CD14-positive monocyte (primary cell): ENCODE results near the gene ADAMTSL1. TPM values are rescaled to one million over a fixed set of nuclear protein-coding genes. Genes with fewer than 3 reads are reported as not detected.

Experiments
- DNase-seq, 3 donors: peaks; one replicate each; pipeline ENCODE4 v3.0.0-alpha.2; 2011 to 2022
- H2AFZ ChIP-seq: 2 replicates; pipeline ENCODE4 v1.6.0; 2012; ENCODE audit warnings: mild to moderate bottlenecking, low read depth, low read length, inconsistent platforms; ENCODE audit not compliant: insufficient read depth, poor library complexity, severe bottlenecking
- H3K27ac ChIP-seq, 2 donors: 1 replicate in 1 of 2; 2 replicates in 1 of 2; pipeline ENCODE4 v1.5.1; 2012 to 2013; ENCODE audit warnings: low read length in 2 of 2, control low read depth in 1 of 2, inconsistent platforms in 1 of 2, low read depth in 1 of 2, mild to moderate bottlenecking in 1 of 2
- H3K27me3 ChIP-seq, 2 donors: one replicate each; pipeline versions ENCODE4 v1.6.0 to v1.6.1; 2011 to 2013; ENCODE audit warnings: low read length in 2 of 2; ENCODE audit not compliant: control insufficient read depth in 2 of 2, insufficient read depth in 2 of 2
- H3K36me3 ChIP-seq, 2 donors: replicated peaks in 1 of 2; 1 replicate in 1 of 2; 2 replicates in 1 of 2; pipeline versions ENCODE4 v1.5.1 to v1.6.1; 2012 to 2013; ENCODE audit warnings: low read length in 2 of 2, control low read depth in 1 of 2, inconsistent platforms in 1 of 2, mild to moderate bottlenecking in 1 of 2; ENCODE audit not compliant: insufficient read depth in 2 of 2, control insufficient read depth in 1 of 2
- H3K4me1 ChIP-seq, 2 donors: 1 replicate in 1 of 2; 2 replicates in 1 of 2; pipeline versions ENCODE4 v1.5.1 to v1.6.1; 2012 to 2013; ENCODE audit warnings: low read length in 2 of 2, control low read depth in 1 of 2, inconsistent platforms in 1 of 2, mild to moderate bottlenecking in 1 of 2, moderate library complexity in 1 of 2; ENCODE audit not compliant: insufficient read depth in 2 of 2, control insufficient read depth in 1 of 2
- H3K4me2 ChIP-seq: replicated peaks from 2 replicates; pipeline ENCODE3; 2012; ENCODE audit warnings: low read length, moderate library complexity, mild to moderate bottlenecking; ENCODE audit not compliant: poor library complexity, severe bottlenecking; ENCODE audit errors: extremely low read depth
- H3K4me3 ChIP-seq, 3 experiments: fragments of 200-600 bp in 1 of 3; sonication (generic) in 1 of 3; replicated peaks in 1 of 3; 1 replicate in 2 of 3; 2 replicates in 1 of 3; pipeline ENCODE4 v1.5.1; 2011 to 2013; ENCODE audit warnings: low read length in 3 of 3, mild to moderate bottlenecking in 3 of 3, control low read depth in 2 of 3, low read depth in 2 of 3, inconsistent platforms in 1 of 3, moderate library complexity in 1 of 3
- H3K79me2 ChIP-seq: 2 replicates; pipeline ENCODE4 v1.6.0; 2012; ENCODE audit warnings: mild to moderate bottlenecking, control low read depth, inconsistent platforms, low read length, moderate library complexity; ENCODE audit not compliant: insufficient read depth
- H3K9ac ChIP-seq: 2 replicates; pipeline ENCODE4 v1.6.0; 2017; ENCODE audit warnings: low read length, mild to moderate bottlenecking; ENCODE audit not compliant: insufficient read depth, poor library complexity, severe bottlenecking
- H3K9me3 ChIP-seq, 2 donors: replicated peaks in 1 of 2; 1 replicate in 1 of 2; 2 replicates in 1 of 2; pipeline versions ENCODE4 v1.5.1 to v1.6.1; 2012 to 2013; ENCODE audit warnings: low read length in 2 of 2, control low read depth in 1 of 2; ENCODE audit not compliant: control insufficient read depth in 1 of 2, insufficient read depth in 1 of 2
- H4K20me1 ChIP-seq: 2 replicates; pipeline ENCODE4 v1.6.0; 2012; ENCODE audit warnings: mild to moderate bottlenecking, low read length, control low read depth, moderate library complexity; ENCODE audit not compliant: insufficient read depth
- H3K27ac Mint-ChIP-seq, 7 donors: one replicate each; pipeline ENCODE4 v1.8.0; 2020; ENCODE audit warnings: mild to moderate bottlenecking in 7 of 7, mixed read lengths in 7 of 7, moderate library complexity in 6 of 7, inconsistent platforms in 2 of 7
- H3K27me3 Mint-ChIP-seq, 3 donors: one replicate each; pipeline ENCODE4 v1.8.0; 2021 to 2022; ENCODE audit warnings: low read depth in 3 of 3, mild to moderate bottlenecking in 3 of 3, mixed read lengths in 3 of 3, moderate library complexity in 3 of 3, inconsistent platforms in 1 of 3
- H3K36me3 Mint-ChIP-seq, 2 donors: one replicate each; pipeline ENCODE4 v1.8.0; 2020; ENCODE audit warnings: mixed read lengths in 2 of 2, inconsistent platforms in 1 of 2, mild to moderate bottlenecking in 1 of 2
- H3K4me1 Mint-ChIP-seq: one replicate; pipeline ENCODE4 v1.8.0; 2020; ENCODE audit warnings: mild to moderate bottlenecking, mixed read lengths
- H3K4me3 Mint-ChIP-seq, 2 donors: one replicate each; pipeline ENCODE4 v1.8.0; 2020; ENCODE audit warnings: mild to moderate bottlenecking in 2 of 2, mixed read lengths in 2 of 2, moderate library complexity in 1 of 2
- H3K9me3 Mint-ChIP-seq, 7 donors: one replicate each; pipeline ENCODE4 v1.8.0; 2020 to 2022; ENCODE audit warnings: mixed read lengths in 7 of 7, mild to moderate bottlenecking in 6 of 7, moderate library complexity in 6 of 7, inconsistent platforms in 2 of 7
- CTCF ChIP-seq: fragments of 200-600 bp; IDR thresholded peaks from one replicate; pipeline ENCODE4 v1.8.0; 2022; ENCODE audit warnings: antibody characterized with exemption, mild to moderate bottlenecking
- WGBS: methylation state at CpG from one replicate; pipeline ENCODE4 v1.1.5; 2013; ENCODE audit warnings: missing lambda C conversion rate; ENCODE audit not compliant: insufficient coverage; 5-methylcytosine and 5-hydroxymethylcytosine counted together
- intact Hi-C, 2 donors: fragments of 100-400 bp; cut with micrococcal nuclease; formaldehyde crosslinking; loops; one replicate each; pipeline versions ENCODE4 v1.15.0 to v1.15.1; 2023
- polyA plus RNA-seq, 3 donors: library from polyadenylated mRNA; depleted of rRNA in 1 of 3; unstranded in 2 of 3; stranded (reverse) in 1 of 3; fragments of 300-500 nt in 2 of 3; fragments of >200 nt in 1 of 3; fragmentation: Illumina TruSeq in 2 of 3; gene quantifications; 1 replicate in 2 of 3; 2 replicates in 1 of 3; pipeline ENCODE4 v1.2.3, GENCODE V29; 2012 to 2021

The ADAMTSL1 gene
- polyA plus RNA-seq, 3 donors = not detected

- H3K27ac ChIP-seq = no peak overlapping the region
- DNase-seq = no peak
- no peak overlapping the region for H3K4me3 Mint-ChIP-seq
- no peak overlapping the region for H3K4me2 ChIP-seq
- H3K36me3 ChIP-seq = no peaks in the 10 kb centered on the region
- H3K27ac Mint-ChIP-seq = no peak overlapping the region
- no peak overlapping the region for H3K9ac ChIP-seq
- H3K4me1 Mint-ChIP-seq = no peaks in the 10 kb centered on the region
- H2AFZ ChIP-seq = no peak overlapping the region
- TF ChIP-seq CTCF = no peak
- no peaks in the 10 kb centered on the region for H4K20me1 ChIP-seq
- WGBS = no CpG with 5 or more reads among the region's 1 CpG
- no peak overlapping the region for H3K4me3 ChIP-seq
- intact Hi-C loops = no loop called here
- H3K9me3 ChIP-seq = no peaks in the 10 kb centered on the region
- peaks cover 0 to 2% (median 0%) of the 10 kb centered on the region in 7 donors for H3K9me3 Mint-ChIP-seq
- H3K79me2 ChIP-seq = no peaks in the 10 kb centered on the region
- peaks cover 0 to 23% of the 10 kb centered on the region in 2 donors for H3K27me3 ChIP-seq
- no peaks in the 10 kb centered on the region for H3K4me1 ChIP-seq
- H3K36me3 Mint-ChIP-seq = no peaks in the 10 kb centered on the region
- peaks cover 14 to 33% (median 15%) of the 10 kb centered on the region in 3 donors for H3K27me3 Mint-ChIP-seq
Measured at GRCh38 chr9:18441261-18441660, 32.7 kb upstream of the ADAMTSL1 start.

GRCh38 chr9:18442629-18443491 is 31.1 kb upstream of the ADAMTSL1 start:
- H3K27me3 ChIP-seq = peaks cover 0 to 19% of the 10 kb centered on the region in 2 donors
- Mint-ChIP-seq H3K4me3 (no peak overlapping the region), H3K9me3 (peaks cover 0 to 2% (median 0%) of the 10 kb centered on the region in 7 donors), H3K4me1 (no peaks in the 10 kb centered on the region), H3K36me3 (no peaks in the 10 kb centered on the region), H3K27ac (no peak overlapping the region), H3K27me3 (peaks cover 13 to 26% (median 15%) of the 10 kb centered on the region in 3 donors)
- no peak overlapping the region for H3K9ac ChIP-seq
- no peak overlapping the region for H3K27ac ChIP-seq
- intact Hi-C loops = no loop called here
- no peak overlapping the region for H3K4me3 ChIP-seq
- H2AFZ ChIP-seq = no peak overlapping the region
- H3K36me3 ChIP-seq = no peaks in the 10 kb centered on the region
- WGBS = 0% methylated on average over 2 of the region's 6 CpGs
- no peaks in the 10 kb centered on the region for H3K9me3 ChIP-seq
- H3K4me2 ChIP-seq = no peak overlapping the region
- H3K79me2 ChIP-seq = no peaks in the 10 kb centered on the region
- H3K4me1 ChIP-seq = no peaks in the 10 kb centered on the region
- H4K20me1 ChIP-seq = no peaks in the 10 kb centered on the region
- peak; percentile 1 to 15 (median 11) for DNase-seq
- peak; percentile 91 for TF ChIP-seq CTCF
